ENCODE measurements around the gene IFT25. TPM values are rescaled to one million over a fixed set of nuclear protein-coding genes. Genes with fewer than 3 reads are reported as not detected.
"Not testable (repeated sequence)": the region's sequence is repeated elsewhere in the genome, so short reads cannot be mapped to it uniquely, and the experiment has no call there.

IFT25 gene
- total RNA-seq, 1 donor from 2014 or later = 14.5 TPM

DNA sequence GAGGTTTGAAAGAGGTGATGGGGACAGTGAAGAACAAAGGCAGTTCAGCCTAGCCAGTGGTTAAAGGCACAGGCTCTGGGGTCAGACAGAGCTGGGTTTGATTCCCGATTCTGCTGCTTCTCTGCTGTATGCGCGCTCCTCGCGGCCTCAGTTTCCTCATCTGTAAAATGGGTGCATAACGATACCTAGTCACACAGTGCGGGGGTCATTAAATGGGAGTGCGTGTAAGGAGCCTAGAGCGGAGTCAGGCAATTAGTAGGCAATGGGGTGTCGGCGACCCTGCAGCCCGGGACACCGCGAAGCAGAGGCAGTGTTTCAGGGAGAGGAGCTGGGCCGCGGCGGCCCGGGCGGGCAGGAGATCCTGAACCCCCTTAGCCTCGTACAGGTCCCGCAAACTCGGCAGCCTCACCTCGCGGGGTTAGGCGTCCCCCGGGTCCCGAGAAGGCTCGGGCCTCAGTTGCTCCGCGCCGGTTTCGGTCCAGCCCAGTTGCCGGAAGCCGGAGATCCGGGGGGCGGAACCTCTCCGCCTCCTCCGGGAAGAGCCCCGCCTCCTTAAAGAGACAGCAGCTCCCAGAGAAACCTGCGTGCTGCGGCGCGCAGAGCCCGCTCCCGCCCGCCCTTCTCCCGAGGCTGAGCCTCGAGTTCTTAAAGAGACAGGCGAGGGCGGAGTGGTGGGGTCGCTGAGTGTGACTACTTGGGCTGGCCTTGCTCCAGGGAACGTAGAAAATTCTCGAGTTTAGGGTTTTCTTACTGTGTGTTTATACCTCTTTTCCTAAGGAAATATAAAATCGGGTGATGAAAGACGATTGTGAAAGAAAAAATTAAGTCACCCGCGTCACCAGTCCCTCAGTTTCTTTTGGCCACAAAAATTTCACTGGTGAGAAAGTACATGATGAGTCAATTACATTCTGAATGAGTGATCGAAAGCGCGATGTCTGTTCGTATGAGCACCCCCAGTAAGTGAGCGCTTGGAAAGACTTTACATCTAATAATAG is 55.9 kb downstream of the IFT25 start, which contains the start of gene YIPF1:
Gene YIPF1, minus strand, starts transcription at position 494 of the 995 bp plus-strand sequence. CDS start 860 bp downstream, outside the sequence.
- DNase-seq (ENCODE audit: low read depth in 2 of 2) = peak; percentile 83 to 89

GRCh38 chr1:53888681-53889080 is 56.8 kb downstream of the IFT25 start:
- DNase-seq (ENCODE audit: low read depth in 2 of 2) = no peak

GRCh38 chr1:53883600-53883999 is 61.9 kb downstream of the IFT25 start:
- DNase-seq (ENCODE audit: low read depth in 2 of 2) = not testable (repeated sequence)

DNA sequence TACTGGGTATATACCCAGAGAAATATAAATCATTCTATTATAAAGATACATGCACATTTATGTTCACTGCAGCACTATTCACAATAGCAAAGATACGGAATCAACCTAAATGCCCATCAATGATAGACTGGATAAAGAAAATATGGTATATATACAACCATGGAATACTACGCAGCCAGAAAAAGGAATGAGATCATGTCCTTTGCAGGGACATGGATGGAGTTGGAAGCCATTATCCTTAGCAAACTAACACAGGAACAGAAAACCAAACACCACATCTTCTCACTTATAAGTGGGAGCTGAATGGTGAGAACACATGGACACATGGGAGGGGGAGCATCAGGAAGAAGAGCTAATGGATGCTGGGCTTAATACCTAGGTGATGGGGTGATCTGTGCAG is 63.6 kb downstream of the IFT25 start:
- DNase-seq (ENCODE audit: low read depth in 2 of 2) = not testable (repeated sequence)

DNA sequence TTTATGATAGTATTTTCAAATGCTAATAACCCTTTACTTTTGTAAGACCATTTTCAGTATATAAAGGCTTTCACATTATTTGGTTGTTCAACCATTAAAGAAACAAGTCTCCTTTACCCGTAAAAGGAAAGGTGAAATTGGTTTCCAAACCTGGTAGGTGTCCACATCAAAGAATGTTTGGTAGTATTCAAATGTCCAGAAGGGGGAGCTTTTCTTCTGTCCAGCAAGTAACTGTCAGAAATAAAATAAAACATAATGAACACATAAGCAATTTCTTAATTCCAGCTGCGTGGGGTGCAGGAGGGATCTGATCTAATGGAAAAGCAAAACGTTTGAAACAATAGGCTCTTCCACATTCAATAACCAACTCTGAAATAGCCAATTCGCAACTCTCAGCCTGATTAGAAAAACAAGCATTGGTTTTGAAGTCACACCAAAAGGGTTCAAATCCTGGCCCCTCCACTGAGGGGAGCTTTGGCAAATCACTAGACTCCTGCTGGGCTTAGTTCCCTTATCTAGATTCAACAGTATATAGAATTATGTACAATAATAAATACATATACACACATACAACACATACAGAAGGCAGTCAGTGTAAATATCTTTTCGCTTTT is 66.9 kb downstream of the IFT25 start:
- peak; percentile 68 to 74 for DNase-seq (ENCODE audit: low read depth in 2 of 2)

DNA sequence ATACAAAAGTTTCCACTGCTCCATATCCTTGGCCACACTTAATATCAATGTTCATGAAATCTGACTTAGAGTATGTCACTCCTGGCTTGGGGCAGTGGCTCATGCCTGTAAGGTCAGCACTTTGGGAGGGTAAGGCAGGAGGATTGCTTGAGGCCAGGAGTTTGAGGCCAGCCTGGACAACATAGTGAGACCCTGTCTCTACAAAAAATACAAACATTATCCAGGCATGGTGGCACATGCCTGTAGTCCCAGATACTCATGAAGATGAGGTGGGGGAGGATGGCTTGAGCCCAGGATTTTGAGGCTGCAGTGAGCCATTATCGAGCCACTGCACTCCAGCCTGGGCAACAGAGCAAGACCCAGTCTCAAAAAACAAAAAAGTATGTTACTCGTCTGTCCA is 70.3 kb downstream of the IFT25 start:
- DNase-seq (ENCODE audit: low read depth in 2 of 2) = not testable (repeated sequence)

GRCh38 chr1:53871773-53872484 is 73.6 kb downstream of the IFT25 start:
- no peak for DNase-seq (ENCODE audit: low read depth in 2 of 2)

Other genes starting within 250 kb of the IFT25 start
- not detected in 2 replicates for gene GLIS1, start 206.5 kb downstream of the IFT25 start, total RNA-seq
- gene NDC1, start 107.4 kb downstream of the IFT25 start, total RNA-seq = 8.5 and 13.7 TPM in 2 replicates
- gene YIPF1, start 55.9 kb downstream of the IFT25 start, total RNA-seq = 12.2 and 19.4 TPM in 2 replicates
- gene DIO1, start 51.5 kb downstream of the IFT25 start, total RNA-seq = not detected in 2 replicates
- 17.2 and 22.0 TPM in 2 replicates for gene LRRC42, start 651 bp upstream of the IFT25 start, total RNA-seq
- not detected in 2 replicates for gene LDLRAD1, start 72.5 kb upstream of the IFT25 start, total RNA-seq
- 198 and 425 TPM in 2 replicates for gene TMEM59, start 107.5 kb upstream of the IFT25 start, total RNA-seq
- 1.7 and 1.8 TPM in 2 replicates for gene TCEANC2, start 107.9 kb upstream of the IFT25 start, total RNA-seq
- gene CDCP2, start 207.3 kb upstream of the IFT25 start, total RNA-seq = under 0.01 and 0.22 TPM in 2 replicates